GM12873 (cell line): ENCODE measurements around the gene GET4.

Experiments used
- CTCF ChIP-seq: IDR thresholded peaks from 2 replicates; pipeline ENCODE4 v1.5.1; 2012; ENCODE audit warnings: low read depth, mild to moderate bottlenecking, moderate library complexity, low read length, control low read depth; ENCODE audit not compliant: insufficient read depth; ENCODE audit errors: missing control alignments

The GET4 gene

GRCh38 chr7:896346-897075, 20.2 kb downstream of the GET4 start:
- no peak for TF ChIP-seq CTCF

- TF ChIP-seq CTCF: no peak
These were observed 20.7 kb downstream of the GET4 start for GRCh38 chr7:897086-897485.

- TF ChIP-seq CTCF: no peak
These were observed 21.5 kb downstream of the GET4 start for GRCh38 chr7:897771-898376.

- TF ChIP-seq CTCF: no peak
These were observed 22.1 kb downstream of the GET4 start for GRCh38 chr7:898460-898854.

GRCh38 chr7:898855-899681, 22.7 kb downstream of the GET4 start:
- no peak for TF ChIP-seq CTCF

- no peak for TF ChIP-seq CTCF
These were observed 23.5 kb downstream of the GET4 start for GRCh38 chr7:899806-900205.

- TF ChIP-seq CTCF: no peak
These were observed 24.1 kb downstream of the GET4 start for GRCh38 chr7:900331-901040.
